Breast epithelium (tissue), 4 donors: ENCODE measurements around the gene RCHY1. TPM values are rescaled to one million over a fixed set of nuclear protein-coding genes. Genes with fewer than 3 reads are reported as not detected.
"Not testable (repeated sequence)": the region's sequence is repeated elsewhere in the genome, so short reads cannot be mapped to it uniquely, and the experiment has no call there.

ENCODE experiments used
- DNase-seq, 2 donors: peaks; one replicate each; pipeline ENCODE4 v3.0.0-alpha.2; 2019; ENCODE audit warnings: low spot score in 2 of 2
- H3K27ac ChIP-seq, 2 donors: fragments of 200-600 bp; sonication (generic) in 1 of 2; one replicate each; pipeline ENCODE4 v1.5.1; 2016 to 2019; ENCODE audit warnings: mild to moderate bottlenecking in 1 of 2
- H3K27me3 ChIP-seq, 2 donors: fragments of 200-600 bp; sonication (generic) in 1 of 2; one replicate each; pipeline versions ENCODE4 v1.5.1 to v1.6.0; 2017 to 2019; ENCODE audit warnings: control low read depth in 1 of 2, mild to moderate bottlenecking in 1 of 2
- H3K36me3 ChIP-seq: fragments of 200-600 bp; one replicate; pipeline ENCODE4 v1.5.1; 2019
- H3K4me1 ChIP-seq, 2 donors: fragments of 200-600 bp; sonication (generic); one replicate each; pipeline ENCODE4 v1.5.1; 2016 to 2019; ENCODE audit warnings: control low read depth in 1 of 2
- H3K4me3 ChIP-seq, 3 donors: fragments of 200-600 bp; sonication (generic); 1 replicate in 2 of 3; 2 replicates in 1 of 3; pipeline ENCODE4 v1.5.1; 2016 to 2019; ENCODE audit warnings: mild to moderate bottlenecking in 3 of 3, moderate library complexity in 2 of 3
- H3K9me3 ChIP-seq, 2 donors: fragments of 200-600 bp; sonication (generic) in 1 of 2; one replicate each; pipeline ENCODE4 v1.5.1; 2016 to 2019; ENCODE audit warnings: control low read depth in 1 of 2
- CTCF ChIP-seq, 3 donors: fragments of 450-650 bp; IDR thresholded peaks; one replicate each; pipeline ENCODE4 v1.5.1; 2016 to 2017; ENCODE audit warnings: antibody characterized with exemption in 3 of 3, mild to moderate bottlenecking in 3 of 3, moderate library complexity in 3 of 3
- POLR2A ChIP-seq: fragments of 450-650 bp; IDR thresholded peaks from one replicate; pipeline ENCODE4 v1.6.1; 2016; ENCODE audit warnings: antibody characterized with exemption, mild to moderate bottlenecking, moderate library complexity
- POLR2AphosphoS5 ChIP-seq, 3 donors: sonication (generic); formaldehyde crosslinking; IDR thresholded peaks; one replicate each; pipeline ENCODE4 v1.6.1; 2017; ENCODE audit warnings: antibody characterized with exemption in 3 of 3
- intact Hi-C: fragments of 100-400 bp; cut with DNase I; formaldehyde crosslinking; loops from one replicate; pipeline ENCODE4 v1.15.1; 2023; ENCODE audit warnings: low total_unique reads
- total RNA-seq, 3 donors: library from RNA; depleted of rRNA; stranded (reverse); fragments of >200 nt; gene quantifications; one replicate each; pipeline ENCODE4 v1.1.0, GENCODE V29; 2016

Gene RCHY1
- total RNA-seq, 3 donors from 2014 or later: 23.6 to 46.7 (median 25.6) TPM

- H3K9me3 ChIP-seq: no peaks in the 10 kb centered on the region
- no peaks in the 10 kb centered on the region for H3K27me3 ChIP-seq
- H3K4me3 ChIP-seq: no peak overlapping the region
- H3K4me1 ChIP-seq: no peaks in the 10 kb centered on the region
- intact Hi-C loops: no loop called here
- TF ChIP-seq POLR2AphosphoS5 (IDR thresholded peaks at IDR 0.05) (no peak), CTCF (IDR thresholded peaks at IDR 0.05) (no peak), POLR2A (no peak)
- H3K36me3 ChIP-seq: no peaks in the 10 kb centered on the region
- no peak for DNase-seq
- no peak overlapping the region for H3K27ac ChIP-seq
Measured at GRCh38 chr4:75542824-75543223, 28.6 kb upstream of the RCHY1 start.

- peaks cover 3 to 14% of the 10 kb centered on the region in 2 donors for H3K9me3 ChIP-seq
- intact Hi-C loops, H3K27ac ChIP-seq, H3K4me1 ChIP-seq, H3K4me3 ChIP-seq, H3K36me3 ChIP-seq, H3K27me3 ChIP-seq, DNase-seq: not testable (repeated sequence)
Measured at GRCh38 chr4:75537308-75537707, 23.1 kb upstream of the RCHY1 start.

DNA sequence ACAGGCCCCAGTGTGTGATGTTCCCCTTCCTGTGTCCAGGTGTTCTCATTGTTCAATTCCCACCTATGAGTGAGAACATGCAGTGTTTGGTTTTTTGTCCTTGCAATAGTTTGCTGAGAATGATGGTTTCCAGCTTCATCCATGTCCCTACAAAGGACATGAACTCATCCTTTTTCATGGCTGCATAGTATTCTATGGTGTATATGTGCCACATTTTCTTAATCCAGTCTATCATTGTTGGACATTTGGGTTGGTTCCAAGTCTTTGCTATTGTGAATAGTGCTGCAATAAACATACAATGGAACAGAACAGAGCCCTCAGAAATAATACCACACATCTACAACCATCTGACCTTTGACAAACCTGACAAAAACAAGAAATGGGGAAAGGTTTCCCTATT lies 19.7 kb upstream of the RCHY1 start:
- H3K4me1 ChIP-seq, DNase-seq, intact Hi-C loops, H3K27ac ChIP-seq, H3K4me3 ChIP-seq, H3K27me3 ChIP-seq, H3K36me3 ChIP-seq: not testable (repeated sequence)
- H3K9me3 ChIP-seq: peaks cover 3 to 19% of the 10 kb centered on the region in 2 donors

GRCh38 chr4:75533339-75533887 lies 19.2 kb upstream of the RCHY1 start:
- H3K9me3 ChIP-seq: peaks cover 3 to 19% of the 10 kb centered on the region in 2 donors
- H3K27me3 ChIP-seq, H3K4me1 ChIP-seq, intact Hi-C loops, H3K36me3 ChIP-seq, H3K4me3 ChIP-seq, DNase-seq, H3K27ac ChIP-seq: not testable (repeated sequence)

- peaks cover 3 to 19% of the 10 kb centered on the region in 2 donors for H3K9me3 ChIP-seq
- H3K27me3 ChIP-seq, H3K4me1 ChIP-seq, DNase-seq, H3K36me3 ChIP-seq, H3K4me3 ChIP-seq, H3K27ac ChIP-seq, intact Hi-C loops: not testable (repeated sequence)
Measured at GRCh38 chr4:75531536-75532143, 17.4 kb upstream of the RCHY1 start.

GRCh38 chr4:75530556-75531322 lies 16.5 kb upstream of the RCHY1 start:
- no peak for DNase-seq
- H3K4me3 ChIP-seq: no peak overlapping the region
- H3K4me1 ChIP-seq: no peaks in the 10 kb centered on the region
- peaks cover 3 to 19% of the 10 kb centered on the region in 2 donors for H3K9me3 ChIP-seq
- H3K27ac ChIP-seq: no peak overlapping the region
- TF ChIP-seq POLR2A: no peak
- TF ChIP-seq CTCF (IDR thresholded peaks at IDR 0.05): no peak
- no peak for TF ChIP-seq POLR2AphosphoS5 (IDR thresholded peaks at IDR 0.05)
- intact Hi-C loops: no loop called here
- no peaks in the 10 kb centered on the region for H3K27me3 ChIP-seq
- no peaks in the 10 kb centered on the region for H3K36me3 ChIP-seq

DNA sequence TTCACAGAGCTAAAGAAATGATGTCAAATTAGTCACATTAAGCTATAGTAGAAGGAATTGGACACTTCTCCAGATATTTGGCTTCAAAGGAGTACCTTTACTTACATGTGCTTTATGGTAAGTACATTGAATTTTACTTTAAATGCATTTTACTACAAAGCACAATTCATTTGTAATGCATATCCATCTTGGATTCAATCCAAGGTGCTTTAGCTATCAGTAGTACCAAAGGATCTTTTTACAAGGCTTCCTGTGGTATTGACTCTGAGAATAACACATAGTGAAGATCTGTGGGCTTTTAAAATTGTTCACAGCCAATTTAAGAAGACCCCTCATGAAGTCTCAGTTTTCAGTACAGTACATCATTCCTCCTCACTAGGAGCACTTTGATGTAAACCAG lies 13.3 kb upstream of the RCHY1 start:
- DNase-seq: no peak
- no peaks in the 10 kb centered on the region for H3K27me3 ChIP-seq
- TF ChIP-seq POLR2A (no peak), POLR2AphosphoS5 (IDR thresholded peaks at IDR 0.05) (no peak), CTCF (IDR thresholded peaks at IDR 0.05) (no peak)
- peaks cover 0 to 7% of the 10 kb centered on the region in 2 donors for H3K9me3 ChIP-seq
- intact Hi-C loops: no loop called here
- H3K36me3 ChIP-seq: peaks cover 4% of the 10 kb centered on the region
- no peak overlapping the region for H3K4me3 ChIP-seq
- no peaks in the 10 kb centered on the region for H3K4me1 ChIP-seq
- no peak overlapping the region for H3K27ac ChIP-seq
